ENCODE data around the gene MAP3K7. TPM values are rescaled to one million over a fixed set of nuclear protein-coding genes. Genes with fewer than 3 reads are reported as not detected.

MAP3K7 gene
- total RNA-seq, 2 donors from 2014 or later = 25.2 to 32.6 TPM

DNA sequence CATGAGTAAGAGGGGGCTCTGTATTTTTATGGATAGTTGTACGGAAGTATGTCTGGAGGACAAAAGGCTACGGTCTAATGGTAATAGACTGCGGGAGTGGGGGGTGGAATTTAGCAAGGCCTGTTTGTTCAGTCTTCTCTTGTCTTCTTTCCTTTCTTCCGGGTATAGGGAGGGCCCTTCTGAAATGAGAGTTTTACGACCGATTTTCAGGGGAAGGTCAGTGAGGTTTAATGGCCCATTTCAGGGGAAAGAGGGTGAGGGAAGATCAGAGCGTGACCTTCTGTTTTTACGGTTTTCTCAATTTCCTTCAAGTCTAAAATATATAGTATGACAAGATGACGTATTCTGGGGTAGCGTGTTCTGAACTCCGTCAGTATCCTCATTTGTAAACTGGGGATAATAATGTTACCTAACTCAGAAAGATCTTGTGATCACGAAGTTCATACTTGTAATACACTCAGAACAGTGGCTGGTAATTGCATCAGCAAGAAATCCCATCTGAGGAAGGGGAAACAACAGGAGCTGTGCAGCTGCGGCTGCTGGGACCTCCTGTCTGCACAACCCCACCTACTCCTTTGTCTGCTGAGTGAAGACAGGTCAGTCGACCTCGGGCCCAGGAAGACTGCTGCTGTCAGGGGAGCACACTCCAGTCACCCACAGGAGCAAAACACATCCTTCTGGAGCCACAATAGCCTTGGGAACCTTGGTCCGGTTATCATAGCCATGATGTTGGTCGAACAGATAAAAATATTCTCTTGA, 90.4 kb downstream of the MAP3K7 start:
- ATAC-seq = no peak
- H3K27me3 Mint-ChIP-seq = peaks cover 31 to 39% of the 10 kb centered on the region in 2 donors
- no peak for DNase-seq (ENCODE audit: low spot score)
- no peaks in the 10 kb centered on the region for H3K36me3 Mint-ChIP-seq
- H3K27ac Mint-ChIP-seq = no peak overlapping the region
- peaks cover 0 to 7% of the 10 kb centered on the region in 2 donors for H3K4me1 Mint-ChIP-seq (ENCODE audit: low read depth in 2 of 2)
- H3K4me3 Mint-ChIP-seq = no peak overlapping the region
- H3K9me3 Mint-ChIP-seq = no peaks in the 10 kb centered on the region

DNA sequence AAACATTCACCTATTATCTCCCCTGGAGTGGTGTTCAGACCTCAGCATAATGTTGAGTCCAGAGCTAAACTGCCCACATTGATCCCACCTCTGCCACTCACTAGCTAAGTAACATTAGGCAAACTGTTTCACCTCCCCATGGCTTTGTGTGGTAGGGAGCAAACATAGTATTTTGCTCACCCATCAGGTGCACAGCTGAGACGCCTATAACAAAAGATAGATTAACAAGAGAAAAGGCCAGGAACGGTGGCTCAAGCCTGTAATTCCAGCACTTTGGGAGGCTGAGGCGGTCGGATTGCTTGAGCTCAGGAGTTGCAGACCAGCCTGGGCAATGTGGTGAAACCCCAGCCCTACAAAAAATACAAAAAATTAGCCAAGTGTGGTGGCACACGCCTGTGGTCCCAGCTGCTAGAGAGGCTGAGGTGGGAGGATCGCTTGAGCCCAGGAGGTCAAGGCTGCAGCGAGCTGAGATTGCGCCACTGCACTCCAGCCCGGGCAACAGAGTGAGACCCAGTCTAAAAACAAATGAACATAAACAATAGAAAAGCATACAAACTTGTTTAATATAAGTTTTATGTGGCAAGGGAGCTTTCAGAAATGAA, 91.6 kb downstream of the MAP3K7 start:
- Mint-ChIP-seq H3K27me3 (peaks cover 31 to 40% of the 10 kb centered on the region in 2 donors), H3K4me3 (no peak overlapping the region), H3K4me1 (ENCODE audit: low read depth in 2 of 2) (peaks cover 0 to 7% of the 10 kb centered on the region in 2 donors), H3K27ac (no peak overlapping the region), H3K36me3 (no peaks in the 10 kb centered on the region), H3K9me3 (no peaks in the 10 kb centered on the region)
- ATAC-seq (no peak), DNase-seq (ENCODE audit: low spot score) (no peak)

DNA sequence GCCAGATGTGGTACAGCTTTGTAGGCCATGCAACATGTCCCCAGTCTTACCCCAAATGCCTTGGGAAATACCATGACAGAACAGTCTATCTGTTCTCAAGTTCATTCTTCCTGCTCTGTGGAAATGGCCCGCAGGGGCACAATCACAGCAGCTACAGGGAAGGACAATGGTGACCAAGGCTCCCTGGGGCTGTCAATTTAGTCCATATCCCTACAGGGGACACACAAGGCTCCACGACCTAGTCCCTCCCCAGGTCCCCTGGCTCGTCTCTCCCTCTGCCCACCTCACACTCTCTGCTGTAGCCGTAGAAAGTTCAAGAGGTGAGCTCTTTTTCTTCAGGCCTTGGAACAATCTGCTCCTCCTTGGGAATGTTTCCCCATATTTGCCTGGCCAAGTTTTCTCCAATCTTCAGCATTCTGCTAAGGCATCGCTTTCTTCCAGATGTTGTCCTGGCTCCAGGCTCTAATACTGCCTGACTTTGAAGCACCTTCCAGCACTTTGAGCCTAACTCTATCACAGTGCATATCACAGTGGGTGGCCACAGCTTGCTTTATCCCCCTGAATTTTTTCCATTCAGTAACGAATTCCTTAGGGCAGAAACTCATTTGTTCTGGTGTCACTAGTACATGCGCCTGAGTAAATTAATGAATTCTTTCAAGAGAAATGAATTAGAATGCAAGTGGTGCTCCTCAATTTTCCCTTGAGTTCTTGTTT, 92.6 kb downstream of the MAP3K7 start:
- Mint-ChIP-seq H3K27me3 (peaks cover 31 to 51% of the 10 kb centered on the region in 2 donors), H3K4me1 (ENCODE audit: low read depth in 2 of 2) (peaks cover 0 to 7% of the 10 kb centered on the region in 2 donors), H3K4me3 (no peak overlapping the region), H3K9me3 (no peaks in the 10 kb centered on the region), H3K27ac (no peak overlapping the region), H3K36me3 (no peaks in the 10 kb centered on the region)
- DNase-seq (ENCODE audit: low spot score) (no peak), ATAC-seq (no peak)

DNA sequence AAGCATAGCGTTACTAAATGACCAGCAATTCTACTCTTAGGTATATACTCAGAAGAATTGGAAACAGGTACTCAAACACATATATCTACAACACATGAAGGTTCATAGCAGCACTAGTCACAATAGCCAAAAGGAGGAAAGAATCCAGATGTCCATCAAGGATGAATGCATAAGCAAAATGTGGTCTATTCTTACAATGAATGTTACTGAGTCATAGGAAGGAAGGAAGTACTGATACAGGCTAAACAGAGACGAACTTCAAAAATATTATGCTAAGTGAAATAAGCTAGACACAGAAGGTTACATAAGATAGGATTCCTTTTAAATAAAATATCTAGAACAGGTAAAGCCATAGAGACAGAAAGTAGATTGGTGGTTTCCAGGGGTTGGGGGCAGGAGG, 93.5 kb downstream of the MAP3K7 start:
- H3K27ac Mint-ChIP-seq = no peak overlapping the region
- ATAC-seq (peak in 1 of 2 donors; percentile 44), DNase-seq (ENCODE audit: low spot score) (no peak)
- no peak overlapping the region for H3K4me3 Mint-ChIP-seq
- H3K4me1 Mint-ChIP-seq (ENCODE audit: low read depth in 2 of 2) = peaks cover 0 to 7% of the 10 kb centered on the region in 2 donors
- peaks cover 28 to 54% of the 10 kb centered on the region in 2 donors for H3K27me3 Mint-ChIP-seq
- no peaks in the 10 kb centered on the region for H3K9me3 Mint-ChIP-seq
- no peaks in the 10 kb centered on the region for H3K36me3 Mint-ChIP-seq

DNA sequence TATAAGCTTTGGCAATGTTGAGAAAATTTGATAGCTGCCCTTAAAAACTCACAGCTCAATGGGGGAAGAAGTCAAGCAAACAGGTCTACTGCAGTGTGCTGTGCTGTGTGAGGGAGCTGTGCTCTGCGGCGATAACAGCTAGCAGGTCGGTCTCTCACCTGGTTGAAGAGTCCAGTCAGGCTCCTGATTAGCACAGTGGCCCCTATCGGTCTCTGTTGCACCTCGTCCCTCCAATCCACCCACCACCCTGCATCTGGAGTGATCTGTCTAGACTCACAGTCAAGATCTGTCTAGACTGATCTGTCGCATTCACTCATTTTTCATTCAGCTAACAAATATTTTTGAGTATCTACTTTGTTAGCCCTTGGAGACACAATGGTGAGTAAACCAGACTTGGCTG, 94.1 kb downstream of the MAP3K7 start:
- Mint-ChIP-seq H3K36me3 (no peaks in the 10 kb centered on the region), H3K27me3 (peaks cover 28 to 53% of the 10 kb centered on the region in 2 donors), H3K4me1 (ENCODE audit: low read depth in 2 of 2) (peaks cover 0 to 7% of the 10 kb centered on the region in 2 donors), H3K4me3 (no peak overlapping the region), H3K27ac (no peak overlapping the region), H3K9me3 (no peaks in the 10 kb centered on the region)
- ATAC-seq = no peak
- no peak for DNase-seq (ENCODE audit: low spot score)

DNA sequence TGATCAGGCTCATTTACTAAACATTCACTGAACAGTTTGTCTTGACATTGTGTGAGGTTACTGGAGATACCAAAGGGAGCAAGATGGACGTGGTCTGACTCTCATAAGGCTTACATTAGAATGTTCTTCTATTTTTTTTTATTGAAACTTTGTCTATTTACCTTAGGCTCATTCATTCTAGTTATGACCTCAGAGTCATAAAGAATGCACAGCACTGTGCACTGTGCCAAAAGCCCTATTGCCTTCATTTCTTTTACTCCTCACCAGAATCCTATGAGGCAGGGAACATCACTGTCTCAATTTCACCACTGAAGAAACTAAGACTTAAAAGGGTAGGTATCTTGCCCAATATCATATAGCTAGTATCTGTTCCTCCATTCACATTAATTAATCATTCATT, 94.5 kb downstream of the MAP3K7 start:
- Mint-ChIP-seq H3K4me1 (ENCODE audit: low read depth in 2 of 2) (peaks cover 0 to 7% of the 10 kb centered on the region in 2 donors), H3K9me3 (no peaks in the 10 kb centered on the region), H3K27me3 (peaks cover 24 to 48% of the 10 kb centered on the region in 2 donors), H3K27ac (no peak overlapping the region), H3K4me3 (no peak overlapping the region), H3K36me3 (no peaks in the 10 kb centered on the region)
- DNase-seq (ENCODE audit: low spot score) (no peak), ATAC-seq (no peak)

DNA sequence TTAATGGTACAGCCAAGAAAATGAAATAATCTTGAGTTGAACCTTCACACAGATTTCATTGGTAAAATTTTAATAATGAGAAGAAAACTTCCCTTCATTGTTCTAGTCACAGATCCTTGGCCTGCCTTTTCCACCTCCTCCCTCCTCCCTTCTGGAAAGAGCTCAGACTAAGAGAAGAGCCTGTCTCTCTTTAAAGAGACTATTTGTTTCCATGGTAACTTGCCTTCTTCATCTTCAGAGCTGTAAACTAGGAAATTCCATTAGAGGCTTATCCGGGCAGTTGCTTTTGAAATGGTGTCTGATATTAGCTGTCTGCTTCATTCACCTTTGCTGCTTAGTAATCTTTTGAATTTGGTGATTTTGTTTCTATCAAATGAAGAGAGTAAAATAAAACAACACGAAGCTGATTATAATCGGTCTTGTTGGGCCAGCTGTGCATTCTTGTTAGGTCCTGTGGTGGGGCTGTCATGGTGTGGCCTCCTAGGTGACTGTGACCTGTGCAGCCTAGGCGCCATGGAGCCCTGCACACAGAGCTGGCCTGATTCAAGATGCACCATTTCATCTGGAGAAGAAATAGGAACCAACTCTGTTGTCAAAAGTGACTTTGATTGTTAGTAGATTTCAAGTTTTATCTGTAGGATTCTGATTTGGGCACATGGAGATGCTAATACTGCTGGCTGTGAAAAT, 96.7 kb downstream of the MAP3K7 start:
- Mint-ChIP-seq H3K36me3 (no peaks in the 10 kb centered on the region), H3K4me1 (ENCODE audit: low read depth in 2 of 2) (peaks cover 0 to 7% of the 10 kb centered on the region in 2 donors), H3K9me3 (no peaks in the 10 kb centered on the region), H3K27ac (no peak overlapping the region), H3K4me3 (no peak overlapping the region), H3K27me3 (peaks cover 18 to 43% of the 10 kb centered on the region in 2 donors)
- no peak for ATAC-seq
- DNase-seq (ENCODE audit: low spot score) = no peak

DNA sequence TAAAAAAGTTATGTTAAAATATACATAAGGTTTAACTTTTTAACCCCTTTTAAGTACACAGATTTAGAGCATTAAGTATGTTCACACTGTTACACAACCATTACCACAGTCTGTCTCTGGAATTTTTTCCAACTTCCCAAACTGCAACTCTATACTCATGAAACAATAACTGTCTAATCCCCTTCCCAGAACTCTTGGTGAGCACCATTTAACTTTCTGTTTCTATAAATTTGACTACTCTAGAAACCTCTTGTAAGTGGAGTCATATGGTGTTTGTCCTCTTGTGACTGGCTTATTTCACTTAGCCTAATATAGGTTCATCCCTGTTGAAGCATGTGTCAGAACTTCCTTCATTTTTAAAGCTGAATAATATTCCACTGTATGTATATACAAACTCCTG, 98.1 kb downstream of the MAP3K7 start:
- Mint-ChIP-seq H3K36me3 (no peaks in the 10 kb centered on the region), H3K4me1 (ENCODE audit: low read depth in 2 of 2) (peaks cover 0 to 7% of the 10 kb centered on the region in 2 donors), H3K9me3 (no peaks in the 10 kb centered on the region), H3K4me3 (no peak overlapping the region), H3K27me3 (peaks cover 16 to 32% of the 10 kb centered on the region in 2 donors), H3K27ac (no peak overlapping the region)
- no peak for DNase-seq (ENCODE audit: low spot score)
- no peak for ATAC-seq

DNA sequence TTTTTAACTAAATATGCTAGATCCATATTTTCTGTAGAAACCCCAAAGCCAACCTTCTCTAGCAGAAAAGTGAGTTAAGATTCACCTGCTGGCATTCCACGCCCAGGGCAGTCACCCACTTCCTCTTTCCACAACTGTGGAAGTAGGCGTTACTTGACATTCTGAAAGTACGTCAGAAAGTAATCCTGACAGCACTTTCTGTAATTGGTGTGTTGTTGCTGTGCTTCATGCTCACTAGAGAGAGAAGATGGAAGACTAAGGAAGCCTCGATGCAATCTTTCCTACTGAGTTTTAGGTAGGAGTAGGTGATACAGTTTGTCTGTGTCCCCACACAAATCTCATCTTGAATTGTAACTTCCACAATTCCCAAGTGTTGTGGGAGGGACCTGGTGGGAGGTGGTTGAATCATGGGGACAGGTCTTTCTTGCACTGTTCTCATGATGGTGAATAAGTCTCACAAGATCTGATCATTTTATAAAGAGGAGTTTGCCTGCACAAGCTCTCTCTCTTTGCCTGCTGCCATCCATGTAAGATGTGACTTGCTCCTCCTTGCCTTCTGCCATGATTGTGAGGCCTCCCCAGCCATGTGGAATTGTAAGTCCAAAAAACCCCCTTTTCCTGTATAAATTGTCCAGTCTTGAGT, 101.1 kb downstream of the MAP3K7 start:
- Mint-ChIP-seq H3K36me3 (no peaks in the 10 kb centered on the region), H3K27ac (no peak overlapping the region), H3K4me3 (no peak overlapping the region), H3K9me3 (no peaks in the 10 kb centered on the region), H3K4me1 (ENCODE audit: low read depth in 2 of 2) (no peaks in the 10 kb centered on the region), H3K27me3 (peaks cover 3 to 14% of the 10 kb centered on the region in 2 donors)
- no peak for ATAC-seq
- no peak for DNase-seq (ENCODE audit: low spot score)

DNA sequence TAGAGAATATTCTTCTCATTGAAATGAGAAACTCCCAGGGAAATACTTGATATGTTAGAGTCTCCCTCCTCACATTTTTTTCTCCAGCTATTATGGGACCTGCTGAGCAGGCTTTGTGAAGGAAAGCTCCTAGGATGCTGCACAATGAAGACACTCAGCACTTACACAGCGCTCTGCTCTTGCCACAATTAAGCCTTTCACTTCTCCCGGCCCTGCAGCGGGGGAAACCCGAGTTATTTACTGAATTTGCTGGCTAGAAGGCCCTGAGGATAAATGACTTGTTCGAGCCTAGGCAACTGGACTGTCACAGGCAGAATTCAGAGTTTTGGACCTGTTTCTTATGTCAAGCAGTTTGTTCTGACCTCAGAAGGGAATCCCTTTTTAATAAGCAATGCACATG, 102.0 kb downstream of the MAP3K7 start:
- Mint-ChIP-seq H3K36me3 (no peaks in the 10 kb centered on the region), H3K27me3 (peaks cover 3 to 9% of the 10 kb centered on the region in 2 donors), H3K9me3 (no peaks in the 10 kb centered on the region), H3K27ac (no peak overlapping the region), H3K4me3 (no peak overlapping the region), H3K4me1 (ENCODE audit: low read depth in 2 of 2) (no peaks in the 10 kb centered on the region)
- no peak for ATAC-seq
- DNase-seq (ENCODE audit: low spot score) = no peak

DNA sequence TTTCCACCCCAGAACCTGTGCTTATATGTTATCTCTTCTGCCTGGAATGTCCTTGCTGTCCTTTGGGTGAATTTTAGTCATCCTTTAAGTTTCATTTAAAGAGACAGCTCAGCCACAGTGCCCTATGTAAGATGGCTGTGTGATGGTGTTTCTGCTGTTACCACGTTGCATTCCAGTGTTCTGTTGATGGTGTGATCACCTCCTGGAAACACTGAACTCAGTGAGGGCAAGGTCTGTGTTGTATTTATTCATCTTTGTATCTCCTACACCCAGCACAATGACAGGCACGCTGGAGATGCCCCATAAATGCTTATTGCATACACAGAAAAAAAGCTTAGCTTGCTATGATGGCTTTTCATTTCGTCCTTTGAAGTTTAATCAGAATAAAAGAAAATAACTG, 102.5 kb downstream of the MAP3K7 start:
- no peaks in the 10 kb centered on the region for H3K36me3 Mint-ChIP-seq
- DNase-seq (ENCODE audit: low spot score) = no peak
- H3K4me1 Mint-ChIP-seq (ENCODE audit: low read depth in 2 of 2) = peaks cover 0 to under 1% of the 10 kb centered on the region in 2 donors
- H3K4me3 Mint-ChIP-seq = no peak overlapping the region
- H3K27me3 Mint-ChIP-seq = peaks cover 3 to 4% of the 10 kb centered on the region in 2 donors
- no peak overlapping the region for H3K27ac Mint-ChIP-seq
- H3K9me3 Mint-ChIP-seq = no peaks in the 10 kb centered on the region
- no peak for ATAC-seq

DNA sequence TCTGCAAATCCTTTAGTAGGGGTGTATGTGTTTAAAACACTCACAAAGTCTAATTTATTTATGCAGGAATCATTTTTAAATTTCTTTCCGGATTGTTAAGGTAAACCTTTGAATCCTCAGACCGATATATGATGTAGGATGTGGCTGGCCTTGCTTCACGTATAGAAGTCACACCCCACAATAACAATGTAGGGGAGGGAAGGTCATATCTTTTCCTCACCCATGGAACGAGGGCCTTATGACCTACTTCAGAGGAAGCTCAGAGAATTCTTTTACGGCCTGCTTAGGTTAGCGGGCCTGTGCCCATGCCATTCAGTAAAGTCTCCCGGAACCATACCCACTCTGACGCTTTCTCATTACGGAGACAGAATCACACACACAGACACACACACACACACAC, 102.9 kb downstream of the MAP3K7 start:
- Mint-ChIP-seq H3K27ac (no peak overlapping the region), H3K4me3 (no peak overlapping the region), H3K4me1 (ENCODE audit: low read depth in 2 of 2) (peaks cover 4 to 5% of the 10 kb centered on the region in 2 donors), H3K36me3 (no peaks in the 10 kb centered on the region), H3K27me3 (peaks cover 0 to 6% of the 10 kb centered on the region in 2 donors), H3K9me3 (no peaks in the 10 kb centered on the region)
- no peak for ATAC-seq
- DNase-seq (ENCODE audit: low spot score) = no peak

DNA sequence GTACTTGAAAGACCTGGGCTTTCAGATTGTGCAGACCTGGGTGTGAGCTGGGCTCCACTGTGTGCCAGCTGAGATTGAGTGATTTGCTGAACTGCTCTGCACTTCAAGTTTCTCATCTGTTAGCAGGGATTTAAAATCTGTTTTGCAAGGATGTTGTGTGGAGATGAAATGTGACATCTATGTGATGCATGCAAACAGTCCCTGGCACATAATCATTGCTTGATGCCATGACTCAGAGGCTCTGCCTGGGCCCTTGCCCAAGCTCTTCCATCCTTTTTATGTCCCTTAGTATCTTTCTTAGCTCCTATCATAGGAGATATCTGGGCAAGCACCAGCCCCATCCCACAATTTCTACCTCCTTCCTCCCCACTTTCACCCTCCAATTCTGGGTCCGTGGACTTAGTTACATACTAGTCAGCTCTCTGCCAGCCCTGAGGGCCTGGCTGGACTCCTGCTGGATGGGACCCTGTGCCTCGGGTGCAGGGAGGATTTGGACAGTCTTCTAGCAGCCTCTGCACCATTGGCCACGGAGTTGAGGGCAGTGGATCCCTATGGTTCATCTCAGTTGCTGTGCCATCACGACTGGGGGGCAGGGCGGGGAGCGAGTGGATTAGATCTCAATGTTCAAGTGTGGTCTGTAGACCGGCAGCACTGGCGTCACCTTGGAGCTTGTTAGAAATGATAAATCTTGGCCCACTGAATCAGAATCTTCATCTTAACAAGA, 103.6 kb downstream of the MAP3K7 start:
- no peak for DNase-seq (ENCODE audit: low spot score)
- Mint-ChIP-seq H3K36me3 (no peaks in the 10 kb centered on the region), H3K9me3 (no peaks in the 10 kb centered on the region), H3K4me1 (ENCODE audit: low read depth in 2 of 2) (peaks cover 6 to 8% of the 10 kb centered on the region in 2 donors), H3K4me3 (no peak overlapping the region), H3K27me3 (peaks cover 0 to 8% of the 10 kb centered on the region in 2 donors), H3K27ac (no peak overlapping the region)
- no peak for ATAC-seq
